DOHH2 (cell line): ENCODE data around the gene SDF2.

Source experiments
- EZH2phosphoT487 ChIP-seq: fragments of 200-600 bp; sonication (generic); IDR thresholded peaks from 2 replicates; pipeline ENCODE4 v1.6.1; 2017; ENCODE audit warnings: borderline replicate concordance, mild to moderate bottlenecking, antibody characterized with exemption, low read length, moderate library complexity, mixed read lengths
- TF ChIP-seq, protein P1 (sequence below): fragments of 200-600 bp; sonication (generic); IDR thresholded peaks from one replicate; pipeline ENCODE4 v1.5.1; 2014; ENCODE audit warnings: antibody characterized with exemption, mild to moderate bottlenecking, low read depth, low read length; ENCODE audit not compliant: poor library complexity, severe bottlenecking

DNA sequence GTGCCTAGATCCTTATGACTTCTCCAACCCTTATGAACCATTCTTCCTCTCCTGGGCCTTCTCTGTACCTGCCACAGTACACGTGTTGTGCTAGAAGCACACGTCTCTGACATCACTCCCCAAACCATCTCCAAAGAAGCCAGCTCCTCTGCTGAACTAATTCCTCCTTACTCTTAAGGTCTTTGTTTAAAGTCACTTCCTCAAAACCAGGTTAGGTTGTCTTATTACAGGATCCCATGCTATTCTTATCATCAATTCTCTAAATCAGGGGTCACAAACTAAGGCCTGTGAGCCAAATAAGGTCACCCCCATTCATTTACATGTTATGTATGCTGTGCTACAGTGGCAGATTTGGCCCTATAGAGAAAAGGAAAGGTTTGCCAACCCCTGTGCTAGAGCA, 4.3 kb upstream of the SDF2 start:
- TF ChIP-seq, protein P1, sequence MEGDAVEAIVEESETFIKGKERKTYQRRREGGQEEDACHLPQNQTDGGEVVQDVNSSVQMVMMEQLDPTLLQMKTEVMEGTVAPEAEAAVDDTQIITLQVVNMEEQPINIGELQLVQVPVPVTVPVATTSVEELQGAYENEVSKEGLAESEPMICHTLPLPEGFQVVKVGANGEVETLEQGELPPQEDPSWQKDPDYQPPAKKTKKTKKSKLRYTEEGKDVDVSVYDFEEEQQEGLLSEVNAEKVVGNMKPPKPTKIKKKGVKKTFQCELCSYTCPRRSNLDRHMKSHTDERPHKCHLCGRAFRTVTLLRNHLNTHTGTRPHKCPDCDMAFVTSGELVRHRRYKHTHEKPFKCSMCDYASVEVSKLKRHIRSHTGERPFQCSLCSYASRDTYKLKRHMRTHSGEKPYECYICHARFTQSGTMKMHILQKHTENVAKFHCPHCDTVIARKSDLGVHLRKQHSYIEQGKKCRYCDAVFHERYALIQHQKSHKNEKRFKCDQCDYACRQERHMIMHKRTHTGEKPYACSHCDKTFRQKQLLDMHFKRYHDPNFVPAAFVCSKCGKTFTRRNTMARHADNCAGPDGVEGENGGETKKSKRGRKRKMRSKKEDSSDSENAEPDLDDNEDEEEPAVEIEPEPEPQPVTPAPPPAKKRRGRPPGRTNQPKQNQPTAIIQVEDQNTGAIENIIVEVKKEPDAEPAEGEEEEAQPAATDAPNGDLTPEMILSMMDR, result no peak
- no peak for TF ChIP-seq EZH2phosphoT487
